HCEC 1CT (cell line): ENCODE results near the gene RASGRF2.
A peak's percentile ranks its signal among the peaks of the same experiment; 100 is the strongest.

Experiments
- DNase-seq: peaks from one replicate; pipeline ENCODE4 v3.0.0-alpha.2; 2017

Gene RASGRF2

DNA sequence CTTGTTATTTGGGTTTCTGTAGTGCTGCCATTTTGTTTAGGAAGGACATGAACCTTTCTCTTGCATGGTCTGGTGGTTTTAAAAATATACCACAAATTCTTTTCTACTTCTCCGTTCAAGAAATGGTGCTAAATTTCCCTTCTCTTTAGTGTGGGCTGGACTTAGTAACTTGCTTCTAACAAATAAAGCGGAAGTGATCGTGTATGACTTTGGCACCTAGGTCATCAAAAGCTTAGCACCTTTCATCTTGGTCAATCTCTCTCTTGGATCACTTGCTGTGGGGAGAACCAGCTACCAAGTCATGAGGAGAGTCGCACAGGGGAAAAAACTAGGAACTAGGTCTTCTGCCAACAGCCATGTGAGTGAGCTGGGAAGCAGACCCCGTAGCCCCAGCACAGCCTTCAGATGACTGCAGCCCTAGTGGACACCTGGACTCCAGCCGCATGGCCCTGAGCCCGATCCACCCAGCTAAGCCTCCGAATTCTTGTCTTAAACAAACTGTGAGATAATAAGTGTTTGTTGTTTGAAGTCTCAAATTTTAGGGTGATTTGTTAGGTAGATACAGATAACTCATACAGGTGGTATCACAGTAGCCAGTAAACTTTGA lies 185.3 kb downstream of the RASGRF2 start:
- no peak for DNase-seq

DNA sequence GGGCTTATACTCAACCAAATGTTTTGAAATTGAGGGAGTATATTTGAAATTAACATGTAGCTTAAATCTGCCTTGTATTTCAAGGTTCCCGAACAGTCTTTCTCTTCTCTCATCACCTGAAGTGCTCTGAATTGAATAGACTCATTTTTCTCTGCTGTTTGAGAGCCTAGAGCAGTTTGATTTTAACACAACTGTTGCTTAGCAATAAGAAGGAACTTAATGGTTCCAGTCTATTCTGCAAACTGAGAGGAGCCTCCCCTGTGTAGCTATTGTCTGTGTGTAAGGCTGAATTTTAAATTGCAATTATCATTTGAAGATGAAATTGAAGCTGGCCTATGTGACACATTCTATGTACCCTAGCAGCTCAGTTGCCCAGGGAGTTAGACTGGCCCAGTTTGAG lies 185.9 kb downstream of the RASGRF2 start:
- no peak for DNase-seq

DNA sequence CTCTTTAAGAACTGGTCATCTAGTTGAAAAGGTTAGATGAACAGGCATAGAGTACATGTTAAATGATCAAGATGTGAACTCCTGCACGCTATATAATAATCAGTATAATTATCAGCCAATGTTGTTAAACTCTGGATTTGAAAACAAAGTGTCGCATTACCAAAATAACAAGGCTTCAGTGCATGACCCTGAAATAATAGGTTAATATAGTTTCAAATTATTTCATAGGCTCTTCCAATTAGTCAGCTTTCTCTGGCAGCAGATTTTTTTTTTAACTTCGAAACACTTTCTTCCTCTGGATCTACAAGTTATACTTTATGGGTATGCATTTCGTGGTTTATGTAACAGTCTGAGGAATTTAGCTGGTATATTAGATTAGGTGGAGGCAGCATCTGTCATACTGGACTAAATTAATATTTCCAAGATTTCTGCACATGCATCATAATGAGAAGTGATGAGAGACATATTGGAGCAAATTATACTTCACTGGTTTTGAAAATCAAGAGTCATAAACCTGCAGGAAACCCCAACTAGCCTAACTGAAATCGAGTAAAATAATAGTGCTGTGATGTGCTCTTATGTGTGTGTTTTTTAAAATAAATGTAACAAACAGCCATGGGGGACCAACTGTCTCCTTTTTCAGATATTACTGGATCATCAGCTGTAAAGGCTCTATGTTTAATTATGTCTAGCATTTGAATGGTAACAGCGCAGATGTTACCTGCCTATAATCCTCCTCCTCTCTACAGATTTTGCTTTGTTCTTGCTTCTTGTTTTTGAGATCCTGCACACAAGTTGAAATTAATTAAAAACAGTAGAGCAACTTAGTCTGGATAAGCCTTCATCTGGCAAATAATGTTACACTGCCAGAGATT lies 187.1 kb downstream of the RASGRF2 start:
- no peak for DNase-seq

DNA sequence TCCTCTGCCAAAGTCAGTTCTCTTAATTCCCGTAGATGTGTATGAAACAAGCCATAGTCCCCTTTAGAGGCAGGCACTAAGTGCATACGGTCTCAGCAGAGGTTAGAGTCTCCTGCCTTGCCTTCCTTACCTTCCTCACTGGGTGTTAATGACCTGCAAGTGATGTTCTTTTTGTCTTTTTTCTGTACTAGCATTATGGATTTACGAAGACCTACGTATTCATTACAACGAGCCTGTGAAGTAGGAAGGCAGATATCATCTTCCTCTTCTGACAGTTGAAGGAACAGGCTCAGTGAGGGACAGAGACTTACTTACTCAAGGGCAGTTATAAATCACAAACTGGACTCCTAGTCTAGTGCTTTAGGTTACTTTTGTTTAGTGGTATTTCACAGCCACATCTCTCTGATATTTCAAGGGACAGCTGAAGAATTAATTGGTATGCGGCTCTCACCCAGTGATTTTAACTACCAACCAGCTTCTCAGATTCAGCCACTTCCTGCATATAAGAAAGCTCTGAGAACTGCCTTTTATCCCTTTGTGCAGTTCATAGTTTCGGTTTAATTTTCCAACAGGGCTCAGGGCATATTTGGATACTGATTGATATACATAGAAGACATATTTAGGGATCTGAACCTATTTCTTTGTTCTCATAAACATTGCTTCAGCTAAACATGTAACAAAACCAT lies 187.9 kb downstream of the RASGRF2 start:
- no peak for DNase-seq

DNA sequence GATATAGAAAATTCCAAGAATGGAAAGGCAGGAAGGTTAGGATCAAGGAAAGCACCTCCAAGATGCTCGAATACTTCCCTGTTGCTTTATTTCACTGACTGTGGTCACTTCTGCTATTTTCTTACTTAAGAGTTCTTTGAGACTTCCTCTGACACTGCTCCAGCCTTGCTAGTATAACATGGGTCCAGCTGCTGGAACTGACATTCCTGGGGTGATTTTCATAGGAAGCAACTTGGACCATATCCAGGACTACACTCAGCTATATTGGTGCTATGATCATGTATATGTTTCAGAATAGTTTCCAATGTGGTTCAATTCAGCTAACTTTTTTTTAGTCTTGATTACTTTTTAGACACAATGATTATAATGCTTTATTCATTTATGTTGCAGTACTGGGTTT lies 191.4 kb downstream of the RASGRF2 start:
- peak; percentile 90 for DNase-seq

DNA sequence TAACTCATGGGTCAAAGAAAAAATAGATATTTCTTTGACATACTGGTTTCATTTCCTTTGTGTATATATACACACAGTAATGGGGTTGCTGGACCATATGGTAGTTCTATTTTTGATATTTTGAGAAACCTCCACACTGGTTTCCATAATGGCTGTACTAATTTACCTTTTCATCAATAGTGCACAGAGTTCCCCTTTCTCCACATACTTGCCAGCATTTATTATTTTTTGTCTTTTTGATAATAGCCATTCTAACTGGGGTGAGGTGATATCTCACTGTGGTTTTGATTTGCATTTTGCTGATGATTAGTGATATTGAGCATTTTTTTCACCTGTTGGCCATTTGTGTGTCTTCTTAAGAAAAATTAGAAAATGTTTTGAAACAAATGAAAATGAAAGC lies 194.6 kb downstream of the RASGRF2 start:
- no peak for DNase-seq

DNA sequence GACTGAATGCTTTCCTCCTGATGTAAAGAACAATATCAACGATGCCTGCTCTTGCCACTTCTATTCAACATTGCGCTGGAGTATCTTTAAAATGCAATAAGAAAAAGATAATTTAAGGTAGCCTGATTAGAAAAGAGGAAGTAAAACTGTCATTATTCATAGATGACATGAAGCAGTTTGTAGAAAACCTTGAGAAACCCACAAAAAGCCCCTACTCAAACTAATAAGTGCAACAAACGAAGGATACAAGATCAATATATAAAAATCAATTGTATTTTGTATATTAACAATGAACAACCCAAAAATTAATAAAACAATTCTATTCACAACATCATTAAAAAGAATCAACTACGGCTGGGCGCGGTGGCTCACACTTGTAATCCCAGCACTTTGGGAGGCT lies 196.6 kb downstream of the RASGRF2 start:
- no peak for DNase-seq

DNA sequence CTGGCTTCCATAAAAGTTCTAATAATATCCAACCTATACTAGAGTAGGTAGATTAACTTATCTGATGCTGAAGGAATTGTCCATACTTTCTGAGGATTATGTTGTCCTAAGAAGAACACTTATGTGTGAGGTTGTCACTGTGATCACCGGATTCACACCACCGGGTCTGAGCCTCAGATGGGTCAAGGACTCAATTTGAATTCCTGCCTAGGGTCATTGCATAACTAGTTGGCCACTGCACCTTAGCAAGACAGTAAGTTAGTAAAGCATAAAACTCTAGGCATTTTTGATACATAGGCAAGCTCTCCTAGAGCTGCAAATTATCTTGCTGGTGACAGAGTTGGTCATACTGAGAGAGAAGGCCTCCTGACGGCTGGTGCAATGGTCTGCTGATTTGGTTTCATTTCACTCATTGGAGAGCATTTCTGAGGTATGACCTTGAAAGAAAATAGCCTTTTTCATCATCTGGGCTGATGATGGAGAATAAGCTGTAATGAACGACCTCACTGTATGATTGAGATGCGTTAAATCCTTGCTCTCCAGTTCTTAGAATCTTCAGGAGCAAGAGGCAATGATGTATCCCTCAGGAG lies 200.9 kb downstream of the RASGRF2 start:
- no peak for DNase-seq

DNA sequence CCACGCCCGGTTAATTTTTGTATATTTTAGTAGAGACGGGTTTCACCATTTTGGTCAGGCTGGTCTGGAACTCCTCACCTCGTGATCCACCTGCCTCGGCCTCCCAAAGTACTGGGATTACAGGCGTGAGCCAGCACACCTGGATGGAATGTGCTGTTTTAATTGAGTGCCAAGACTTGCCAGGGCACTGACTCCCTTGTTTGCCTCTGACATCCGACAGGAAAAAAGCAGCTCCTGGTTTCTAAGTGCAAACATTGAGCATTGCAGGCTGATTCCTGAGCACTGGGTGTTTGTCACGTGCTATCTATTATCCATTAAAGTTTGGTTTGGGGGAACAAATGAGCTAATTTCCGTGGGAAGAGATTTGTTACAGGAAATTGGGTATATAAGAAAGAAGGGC lies 202.3 kb downstream of the RASGRF2 start:
- DNase-seq, result no peak

DNA sequence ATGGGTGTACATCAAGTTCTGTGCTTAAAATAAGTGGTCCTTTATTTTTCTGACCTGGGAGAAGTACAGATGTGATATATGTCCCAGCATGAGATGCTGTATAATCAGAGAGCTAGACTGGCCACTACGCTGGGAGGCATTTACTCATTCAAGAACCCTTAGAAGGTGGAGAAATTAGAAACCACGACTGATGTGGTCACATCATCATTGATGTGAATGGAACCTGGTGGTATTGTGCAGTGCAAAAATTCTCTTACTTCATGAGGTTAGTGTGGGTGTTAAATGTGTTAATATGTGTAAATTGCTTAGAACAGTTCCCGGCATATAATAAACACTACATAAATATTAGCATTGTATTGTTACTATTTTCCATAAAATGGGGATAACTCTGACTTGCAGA lies 203.5 kb downstream of the RASGRF2 start:
- no peak for DNase-seq

DNA sequence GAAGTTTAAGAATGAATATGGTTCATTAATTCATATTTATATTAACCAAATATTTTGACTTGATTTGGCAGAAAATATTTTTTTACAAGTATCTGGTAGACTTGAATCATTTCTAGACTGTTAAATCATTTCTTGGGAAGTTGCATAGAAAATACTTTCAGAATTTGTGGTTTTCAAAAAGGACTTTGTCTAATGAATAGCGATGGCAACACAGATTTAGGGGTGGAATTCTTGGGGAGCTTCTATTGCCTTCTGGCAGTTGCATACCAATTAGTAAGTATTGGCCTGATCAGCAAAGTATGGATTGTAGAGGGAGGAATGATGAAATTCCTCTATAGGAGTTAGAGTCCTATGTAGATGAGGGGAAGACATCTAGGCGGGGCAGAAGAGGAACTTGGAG lies 204.3 kb downstream of the RASGRF2 start:
- DNase-seq, result no peak

DNA sequence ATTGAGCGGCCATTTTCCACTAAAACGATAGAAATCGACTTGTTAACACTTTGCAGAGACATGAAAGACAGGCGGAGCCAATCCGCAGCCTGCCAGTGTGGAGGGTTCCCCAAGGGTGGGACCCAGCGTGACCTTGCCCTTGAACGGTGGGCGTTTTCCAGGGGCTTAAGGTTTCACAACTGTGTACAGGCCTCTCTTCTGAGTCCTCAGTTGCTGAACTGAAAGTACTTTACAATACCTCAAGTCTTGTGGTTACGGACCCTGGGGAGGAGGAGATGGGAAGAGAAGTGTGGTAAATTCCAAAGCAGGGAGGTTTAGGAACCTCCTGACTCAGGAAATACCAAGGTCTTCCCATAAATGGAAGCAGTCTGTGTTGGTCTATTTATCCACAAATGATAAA lies 204.8 kb downstream of the RASGRF2 start:
- DNase-seq, result no peak

DNA sequence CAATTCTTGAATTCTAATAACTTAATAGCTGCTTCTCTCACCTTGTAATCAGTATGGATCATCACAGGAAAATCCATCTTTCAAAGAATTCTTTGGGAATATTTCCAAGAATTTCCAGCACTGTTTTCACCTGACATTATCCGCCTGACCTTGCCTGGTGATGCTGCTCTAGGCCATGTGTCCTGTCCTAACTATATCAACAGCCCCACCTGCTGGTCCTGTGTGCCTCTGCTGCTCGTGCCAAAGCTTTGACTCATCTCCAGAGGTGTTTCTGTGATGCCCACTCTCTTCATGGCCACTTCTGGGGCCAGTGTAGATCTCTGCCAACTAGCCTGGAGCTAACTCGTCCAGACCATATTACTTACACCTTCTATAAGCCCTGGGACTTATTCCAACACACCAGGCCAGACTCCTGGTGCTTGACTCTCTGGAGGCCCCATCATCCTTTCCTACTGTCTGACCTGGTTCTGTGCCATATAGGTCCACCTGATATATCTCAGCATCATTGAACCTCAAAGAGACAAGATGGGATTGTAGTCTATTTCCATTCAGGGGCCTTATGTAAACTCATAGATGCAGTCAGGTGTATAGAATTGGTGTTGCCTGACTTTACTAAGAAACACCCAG lies 205.4 kb downstream of the RASGRF2 start:
- DNase-seq, result peak; percentile 61

DNA sequence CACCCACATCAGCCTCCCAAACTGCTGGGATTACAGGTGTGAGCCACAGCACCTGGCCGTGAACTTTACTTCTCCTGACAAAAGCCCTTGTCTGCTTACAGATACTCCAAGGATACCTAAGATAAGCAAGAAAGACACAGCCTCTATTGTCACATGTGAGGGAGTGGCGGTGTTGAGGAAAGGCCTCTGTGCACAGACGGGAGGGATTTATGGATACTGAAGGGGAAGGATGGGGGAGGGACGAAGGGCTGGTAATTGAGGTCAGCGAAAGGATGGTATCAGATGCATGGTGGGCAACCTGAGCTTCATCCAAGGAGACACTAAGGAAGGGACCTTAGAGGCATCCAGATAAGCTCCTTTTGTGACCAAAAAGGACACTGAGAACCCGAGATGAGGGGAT lies 206.3 kb downstream of the RASGRF2 start:
- DNase-seq, result no peak

DNA sequence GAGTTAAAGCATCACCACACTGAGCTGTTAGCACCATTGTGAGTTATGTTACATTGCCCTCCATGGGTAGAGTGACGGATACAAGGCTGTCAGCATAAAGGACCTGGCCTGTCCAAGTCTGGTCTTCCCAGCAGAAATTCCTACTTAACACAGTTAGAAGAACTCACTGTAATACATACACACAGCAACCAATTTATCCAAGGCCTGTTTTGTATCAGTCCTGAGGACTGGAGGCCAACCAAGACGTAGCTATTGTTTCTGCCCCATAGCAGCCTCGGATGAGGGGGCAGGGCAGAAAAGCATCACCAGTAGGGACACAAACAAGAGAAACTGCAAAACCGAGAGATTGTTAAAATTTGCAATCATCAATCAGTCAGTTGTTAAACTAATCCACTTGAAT lies 206.9 kb downstream of the RASGRF2 start:
- DNase-seq, result no peak

DNA sequence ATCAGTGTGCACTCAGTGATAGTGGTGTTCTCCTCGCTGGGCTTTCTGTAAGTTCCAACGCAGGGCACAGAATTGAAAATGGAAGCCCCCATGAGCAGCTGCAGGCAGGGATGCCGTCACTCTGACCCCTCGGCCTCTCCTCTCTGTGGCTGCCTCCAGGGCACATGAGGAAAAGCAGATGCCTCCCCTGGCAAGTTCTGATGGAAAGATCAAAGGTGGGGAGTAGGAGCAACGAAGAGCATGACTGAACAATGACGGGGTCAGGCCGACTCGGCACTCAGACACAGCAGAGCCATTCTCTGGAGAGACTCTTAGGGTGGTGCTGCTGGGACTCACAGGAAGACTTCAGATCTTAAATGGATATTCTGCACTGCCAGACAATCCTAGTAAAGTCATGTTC lies 207.4 kb downstream of the RASGRF2 start:
- DNase-seq, result no peak

DNA sequence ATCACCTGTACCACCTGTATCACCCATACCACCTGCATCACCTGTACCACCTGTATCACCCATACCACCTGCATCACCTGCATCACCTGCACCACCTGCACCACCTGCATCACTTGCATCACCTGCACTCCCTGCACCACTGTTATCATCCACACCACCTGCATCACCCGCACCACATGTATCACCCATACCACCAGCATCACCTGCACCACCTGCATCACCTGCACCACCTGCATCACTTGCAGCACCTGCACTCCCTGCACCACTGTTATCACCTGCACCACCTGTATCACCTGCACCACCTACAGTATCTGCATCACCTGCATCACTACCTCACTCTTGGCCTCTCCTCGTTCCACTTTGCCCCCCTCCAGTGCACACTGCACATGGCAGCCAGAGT lies 209.8 kb downstream of the RASGRF2 start:
- DNase-seq, result no peak

DNA sequence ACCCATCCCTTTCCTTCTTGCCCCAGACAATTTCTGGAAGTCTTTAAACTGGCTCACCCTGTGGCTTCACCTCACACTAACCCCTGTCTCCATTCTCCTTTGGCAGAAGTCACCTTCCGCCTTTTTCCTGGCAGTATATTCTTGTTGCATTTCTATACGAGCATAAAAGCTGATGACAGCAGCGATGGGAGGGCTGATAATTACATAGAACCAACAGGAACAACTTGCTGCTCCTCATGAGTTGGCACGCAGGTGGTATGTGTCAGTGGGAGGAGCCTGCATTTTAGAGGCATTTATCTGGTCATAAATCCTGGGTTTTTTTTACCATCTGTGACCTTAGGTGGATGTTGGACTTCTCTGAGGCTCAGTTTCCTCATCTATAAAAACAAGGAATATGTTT lies 211.6 kb downstream of the RASGRF2 start:
- DNase-seq, result no peak

DNA sequence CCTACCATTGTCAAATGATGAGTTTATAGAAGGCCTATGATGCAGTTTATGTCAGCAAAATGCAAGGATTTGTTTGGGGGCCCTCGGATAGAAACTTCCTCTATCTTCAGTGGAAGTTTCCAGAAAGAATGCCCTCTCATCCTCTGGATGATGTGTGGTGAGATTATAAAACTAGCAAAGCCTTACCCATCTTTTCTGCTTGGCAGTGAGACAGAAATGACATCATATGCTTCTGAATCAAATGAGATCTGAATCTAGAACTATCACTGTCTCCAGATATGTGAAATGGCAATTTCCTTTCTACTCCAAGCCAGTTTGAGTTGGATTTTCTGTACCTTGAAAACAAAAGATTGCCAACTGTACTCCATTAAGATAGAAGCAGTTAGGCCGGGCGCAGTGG lies 212.5 kb downstream of the RASGRF2 start:
- DNase-seq, result no peak

DNA sequence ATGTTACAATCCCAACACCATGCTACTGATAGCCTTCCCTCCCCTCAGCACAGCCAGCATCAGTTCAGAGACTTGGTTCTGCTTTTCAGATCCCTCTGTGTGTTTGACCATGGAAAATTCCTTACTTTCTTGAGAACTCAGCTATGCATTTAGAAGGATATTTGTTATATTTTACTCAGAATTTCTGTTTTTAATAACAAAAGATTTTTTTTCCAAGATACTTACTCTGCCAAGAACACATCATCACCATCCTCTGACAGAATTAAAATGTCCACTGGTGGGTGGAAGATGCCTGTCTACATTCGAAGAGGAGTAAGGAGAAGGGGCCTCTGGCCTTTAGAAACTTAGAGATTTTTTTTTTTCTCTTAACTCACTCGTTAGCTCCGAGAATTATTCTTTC lies 216.9 kb downstream of the RASGRF2 start:
- no peak for DNase-seq

DNA sequence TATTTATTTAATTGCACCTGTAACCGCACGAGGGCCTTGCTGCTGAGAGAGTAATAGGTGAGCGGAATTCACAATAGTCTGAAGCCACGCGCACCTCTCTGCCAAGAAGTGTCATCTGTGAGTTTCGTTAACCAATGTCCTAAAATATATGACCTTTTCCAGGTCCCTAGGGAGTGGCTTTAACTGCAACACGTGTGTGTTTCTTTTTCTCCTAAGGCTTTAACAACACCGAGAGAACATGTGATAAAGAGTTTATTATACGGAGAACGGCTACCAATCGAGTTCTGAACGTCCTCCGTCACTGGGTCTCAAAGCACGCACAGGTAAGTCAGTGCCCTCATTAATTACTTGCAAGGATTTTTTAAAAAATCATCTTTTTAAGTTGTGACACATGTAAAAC lies 219.8 kb downstream of the RASGRF2 start:
- no peak for DNase-seq

DNA sequence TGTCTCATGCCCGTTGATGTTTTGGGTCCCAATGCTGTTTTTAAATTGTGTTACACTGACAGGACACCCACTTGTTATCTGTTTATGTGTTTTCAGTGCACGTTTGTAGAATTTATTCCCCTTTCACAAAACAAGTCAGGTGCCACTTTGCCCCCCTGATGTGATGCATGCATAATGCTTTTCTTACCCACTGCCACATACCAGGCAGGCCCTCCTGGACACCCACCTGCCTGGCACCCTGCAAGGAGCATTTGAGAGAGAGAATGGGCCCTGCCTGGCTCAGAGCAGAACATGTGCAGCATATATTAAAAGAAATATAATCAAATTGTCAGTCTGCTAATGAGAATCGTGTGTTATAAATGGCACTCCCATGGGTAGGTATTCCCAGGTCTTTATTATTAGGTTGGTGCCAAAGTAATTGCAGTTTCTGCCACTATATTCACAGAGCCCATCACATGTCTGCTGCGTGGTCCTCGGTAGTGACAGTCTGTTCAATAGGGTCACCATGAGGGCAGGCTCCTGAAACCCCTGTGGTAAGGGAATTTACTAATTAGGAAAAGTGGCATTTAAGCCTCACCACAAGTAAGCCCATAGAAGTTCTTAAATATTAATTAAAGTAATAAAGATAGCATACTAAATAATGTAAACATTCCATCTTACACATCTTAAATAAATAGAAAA lies 220.8 kb downstream of the RASGRF2 start:
- DNase-seq, result no peak
